Eye (tissue), 1 donor: ENCODE measurements around the gene XYLT1.
"Not testable (repeated sequence)": the region's sequence is repeated elsewhere in the genome, so short reads cannot be mapped to it uniquely, and the experiment has no call there.

Source experiments
- DNase-seq: peaks from one replicate; pipeline ENCODE4 v3.0.0-alpha.2; 2015

The XYLT1 gene

GRCh38 chr16:17354141-17354601 is 116.6 kb downstream of the XYLT1 start:
- peak; percentile 82 for DNase-seq

DNA sequence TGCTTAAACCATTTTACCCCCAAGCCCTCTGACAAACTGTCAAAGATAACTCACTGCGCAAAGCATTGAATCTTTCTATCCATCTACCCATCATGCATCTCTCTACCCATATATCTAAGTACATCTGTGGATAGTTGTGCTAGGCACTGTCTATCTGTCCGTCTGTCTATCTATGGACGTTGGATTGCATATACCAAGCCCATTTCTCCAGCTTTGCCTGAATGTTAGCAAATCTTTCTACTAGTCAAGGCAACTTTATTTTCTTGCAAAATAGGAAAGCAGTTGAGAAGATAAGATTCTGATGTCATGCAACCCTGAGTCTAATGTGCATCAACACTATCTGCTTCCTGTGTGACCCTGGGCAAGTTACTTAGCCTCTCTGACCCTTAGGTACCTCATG is 117.2 kb downstream of the XYLT1 start:
- DNase-seq: no peak

GRCh38 chr16:17351441-17352035 is 119.2 kb downstream of the XYLT1 start:
- no peak for DNase-seq

- no peak for DNase-seq
Observed at GRCh38 chr16:17350207-17350606, 120.6 kb downstream of the XYLT1 start.

- DNase-seq: no peak
Observed at GRCh38 chr16:17348826-17349225, 121.9 kb downstream of the XYLT1 start.

GRCh38 chr16:17348042-17348783 is 122.5 kb downstream of the XYLT1 start:
- no peak for DNase-seq

- DNase-seq: no peak
Observed at GRCh38 chr16:17347624-17348023, 123.1 kb downstream of the XYLT1 start.

DNA sequence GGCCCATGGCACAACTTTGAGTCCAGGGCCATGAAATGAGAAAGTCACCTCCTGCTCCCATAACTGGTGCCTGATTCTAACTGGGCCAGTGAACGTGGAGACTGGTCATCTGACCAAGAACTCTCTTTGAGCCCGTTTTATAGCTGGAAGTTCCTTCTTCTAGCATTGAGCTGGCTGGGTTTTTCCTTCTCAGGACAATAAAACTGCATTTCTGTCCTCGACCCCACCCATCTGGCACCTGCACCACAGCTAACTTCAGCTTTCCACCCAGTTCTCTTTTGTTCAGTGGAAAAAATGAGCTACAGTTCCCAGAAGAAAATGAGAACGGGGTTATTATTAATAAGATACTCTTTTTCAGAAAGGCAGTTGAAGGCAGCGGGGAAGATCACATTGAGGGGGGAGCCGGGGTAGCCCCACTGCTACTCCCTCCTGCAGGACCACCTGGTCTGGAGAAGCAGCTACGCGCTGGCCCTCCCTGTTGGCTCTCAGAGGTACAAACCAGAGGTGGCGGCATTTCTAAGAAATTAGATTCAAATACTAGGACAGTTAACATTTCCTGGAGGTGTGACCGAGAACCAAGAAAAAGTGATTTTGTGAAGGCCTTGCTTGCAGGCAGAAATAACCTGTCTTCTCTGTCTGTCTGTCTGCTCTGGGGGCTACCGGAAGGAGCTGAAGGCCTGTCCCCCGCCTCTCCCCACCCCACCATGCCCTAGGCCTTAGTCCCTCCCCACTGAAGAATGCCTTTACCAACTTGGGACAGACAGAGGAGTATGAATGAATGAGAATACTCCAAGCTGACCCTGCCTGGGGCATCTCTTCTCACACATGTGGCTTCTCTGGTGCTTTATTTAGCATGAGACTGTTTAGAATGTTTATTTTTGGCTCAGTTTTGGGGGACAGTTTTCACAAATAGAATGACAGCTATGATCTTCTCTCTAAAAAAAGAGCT is 123.9 kb downstream of the XYLT1 start:
- DNase-seq: no peak

GRCh38 chr16:17345043-17345442 is 125.7 kb downstream of the XYLT1 start:
- DNase-seq: no peak

DNA sequence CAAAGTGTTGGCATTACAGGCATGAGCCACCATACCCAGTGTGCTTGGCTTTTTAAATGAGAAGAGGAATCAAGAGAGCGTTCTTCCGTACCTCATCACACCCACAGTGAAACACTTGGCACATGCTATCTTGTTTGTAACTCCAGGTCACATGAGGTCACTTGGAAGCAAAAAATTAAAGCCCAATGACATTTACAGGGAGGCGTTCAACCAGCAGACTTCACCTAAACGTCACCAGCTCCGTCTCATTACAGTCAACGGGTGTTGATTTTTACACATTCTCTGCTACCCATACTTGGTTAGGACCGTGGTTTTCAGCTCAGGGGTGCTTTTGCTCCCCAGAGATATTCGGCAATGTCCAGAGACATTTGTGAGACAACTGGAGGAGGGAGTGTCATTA is 127.0 kb downstream of the XYLT1 start:
- no peak for DNase-seq

GRCh38 chr16:17343028-17343427 is 127.7 kb downstream of the XYLT1 start:
- no peak for DNase-seq

DNA sequence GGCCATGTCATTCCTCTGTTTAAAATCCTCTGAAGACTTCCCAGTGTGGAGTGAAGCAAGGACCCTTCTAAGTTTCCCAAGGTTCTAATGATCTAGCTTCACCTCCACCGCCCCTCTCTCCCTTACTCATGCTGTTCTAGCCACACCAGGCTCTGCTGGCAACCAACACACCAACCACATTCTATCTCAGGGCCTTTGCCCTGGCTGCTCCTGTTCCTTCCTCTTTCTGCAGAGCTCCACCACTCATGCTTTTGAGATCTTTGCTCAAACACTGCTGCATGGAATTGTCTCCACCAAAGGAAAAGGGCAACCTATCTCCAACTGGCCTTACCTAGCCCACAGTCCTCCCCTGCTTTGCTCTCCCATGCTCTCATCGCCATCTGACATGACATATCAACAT is 128.7 kb downstream of the XYLT1 start:
- no peak for DNase-seq

GRCh38 chr16:17340804-17341203 is 130.0 kb downstream of the XYLT1 start:
- DNase-seq: no peak

DNA sequence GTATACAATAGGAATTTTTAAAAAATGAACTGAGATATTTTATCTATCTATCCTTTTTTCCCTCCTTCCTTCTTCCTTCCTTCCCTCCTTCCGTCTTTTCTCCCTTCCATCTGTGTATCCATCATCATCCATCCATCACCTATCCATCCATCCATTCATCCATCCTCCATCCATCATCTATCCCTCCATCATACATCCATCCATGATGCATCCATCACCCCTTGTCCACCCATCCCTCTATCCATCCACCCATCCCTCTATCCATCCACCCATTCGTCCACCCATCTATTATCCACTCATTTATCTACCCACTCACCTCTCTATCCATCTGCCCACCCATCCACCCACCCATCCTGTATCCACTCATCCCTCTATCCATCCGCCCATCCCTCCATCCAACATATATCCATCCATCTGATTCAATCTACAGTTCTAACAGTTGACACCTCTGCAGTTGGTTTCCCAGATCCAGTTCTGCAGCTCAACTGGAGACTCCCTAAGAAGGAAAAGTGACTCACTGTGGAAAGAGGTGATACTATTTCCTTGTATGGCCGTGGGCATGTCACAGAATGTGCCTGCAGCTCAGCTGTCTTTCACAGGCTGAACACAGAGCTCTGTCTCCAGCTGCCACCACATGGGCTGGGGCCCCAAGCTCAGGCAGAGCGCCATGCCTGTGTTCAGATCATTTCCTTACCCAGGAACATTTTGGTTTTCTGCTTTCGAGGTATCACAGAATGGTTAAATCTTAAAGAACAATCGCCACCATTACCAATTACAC is 130.8 kb downstream of the XYLT1 start:
- DNase-seq: no peak

DNA sequence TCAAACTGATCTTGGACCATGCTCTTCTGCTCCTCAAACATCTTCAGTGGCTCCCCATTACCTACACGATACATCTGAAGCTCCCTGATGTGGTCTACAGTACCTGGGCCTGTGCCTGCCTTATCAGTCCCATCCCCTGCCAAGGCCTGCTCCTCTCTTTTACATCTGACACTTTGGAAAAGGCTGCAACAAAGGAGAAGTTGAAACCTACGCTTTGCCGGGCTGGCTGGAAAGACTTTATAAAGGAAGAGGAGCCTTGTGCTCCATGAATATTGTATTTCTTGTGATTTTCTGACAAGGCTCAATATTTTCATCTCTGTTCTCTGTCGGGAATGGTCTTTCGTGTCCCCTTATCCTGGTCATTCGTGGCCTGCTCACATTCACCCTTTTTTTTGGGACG is 132.5 kb downstream of the XYLT1 start:
- DNase-seq: no peak

DNA sequence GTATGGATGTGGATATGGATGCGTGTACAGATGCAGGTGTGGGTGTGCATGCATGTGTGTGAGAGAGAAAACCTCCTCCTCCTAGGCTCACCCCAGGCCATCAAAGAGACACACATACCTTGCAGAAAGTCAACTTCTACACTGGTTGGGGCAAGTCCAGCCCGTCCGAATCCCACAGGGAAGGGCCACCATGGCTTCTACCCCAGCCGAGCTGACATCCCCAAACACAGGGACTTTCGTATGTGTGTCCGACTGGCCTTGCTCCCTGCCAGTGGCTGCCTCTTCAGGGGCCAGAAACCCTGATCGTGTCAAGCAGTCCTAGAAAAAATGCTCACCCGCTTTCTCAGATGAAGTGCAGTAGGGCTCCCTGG is 134.2 kb downstream of the XYLT1 start:
- no peak for DNase-seq

DNA sequence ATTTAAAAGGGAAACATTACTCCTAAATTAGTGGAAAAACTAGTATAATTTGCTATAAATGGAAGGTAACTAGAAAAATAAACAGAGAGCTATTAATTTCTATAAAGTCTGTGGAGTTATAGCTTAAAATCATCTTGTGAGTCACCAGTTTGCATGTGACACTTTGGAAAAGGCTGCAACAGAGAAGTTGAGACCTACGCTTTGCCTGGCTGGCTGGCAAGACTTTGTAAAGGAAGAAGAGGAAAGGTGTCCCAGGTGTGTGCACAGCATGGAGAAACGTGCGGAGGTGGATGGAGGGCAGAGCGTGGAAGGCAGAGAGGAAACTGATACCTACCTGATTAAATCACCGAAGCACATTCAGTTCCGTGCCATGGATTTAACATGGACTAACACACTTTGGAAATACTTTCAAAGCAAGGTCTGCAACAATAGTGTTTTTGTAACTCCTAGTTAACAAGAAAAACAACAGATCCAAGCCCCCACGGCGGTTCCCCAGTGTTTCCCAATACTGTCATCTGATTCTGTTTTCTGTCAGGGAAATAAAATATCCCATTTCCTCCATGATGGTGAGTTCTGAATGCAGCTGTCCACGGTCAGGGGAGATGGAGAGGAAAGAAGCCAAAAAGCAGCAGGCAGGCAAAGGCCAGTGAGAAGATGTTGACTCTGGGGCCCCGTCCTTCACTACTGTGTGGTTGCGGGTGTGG is 134.8 kb downstream of the XYLT1 start:
- DNase-seq: no peak

GRCh38 chr16:17335406-17335805 is 135.4 kb downstream of the XYLT1 start:
- not testable (repeated sequence) for DNase-seq

GRCh38 chr16:17334096-17334495 is 136.7 kb downstream of the XYLT1 start:
- DNase-seq: no peak

GRCh38 chr16:17333229-17333628 is 137.5 kb downstream of the XYLT1 start:
- DNase-seq: no peak

DNA sequence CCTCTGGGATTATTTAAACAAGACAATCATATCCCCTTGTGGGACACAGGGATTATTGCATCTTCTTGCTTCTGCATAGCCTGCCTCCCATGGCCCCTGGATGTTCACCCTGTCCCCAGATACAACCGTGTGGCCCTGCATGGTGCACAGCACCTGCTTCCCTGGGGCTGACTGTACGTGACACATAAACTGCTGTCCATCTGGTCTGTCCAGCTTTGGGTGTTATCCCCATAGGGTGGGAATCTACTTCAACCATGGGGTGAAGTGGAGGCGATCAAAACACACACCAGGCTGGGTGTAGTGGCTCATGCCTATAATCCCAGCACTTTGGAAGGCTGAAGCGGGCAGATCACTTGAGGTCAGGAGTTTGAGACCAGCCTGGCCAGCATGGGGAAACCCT is 138.8 kb downstream of the XYLT1 start:
- no peak for DNase-seq

DNA sequence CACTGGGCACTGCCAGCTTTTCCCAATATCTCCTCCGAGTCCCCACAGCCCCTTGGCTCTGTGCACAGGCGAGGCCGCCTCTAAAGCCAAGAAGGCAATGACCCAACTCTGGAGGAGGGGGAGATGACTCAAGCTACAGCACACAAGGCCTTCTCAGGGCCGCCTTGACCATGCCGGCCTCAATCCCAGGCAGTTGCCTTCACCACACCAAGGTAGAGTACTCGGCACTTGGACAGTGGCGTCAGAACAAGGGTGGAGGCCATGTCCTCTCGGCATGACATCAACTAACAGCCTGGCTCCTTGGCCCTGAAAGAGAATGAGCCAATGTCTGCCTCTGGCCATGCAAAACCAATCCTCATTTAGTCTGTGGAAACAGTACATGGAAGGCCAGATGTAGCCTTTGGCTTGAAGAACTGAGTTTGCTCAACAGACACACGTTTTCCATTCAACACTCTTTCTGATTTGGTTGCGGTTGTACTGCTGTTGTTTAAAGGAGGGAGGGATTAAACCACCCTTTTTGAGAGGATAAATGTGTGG is 139.6 kb downstream of the XYLT1 start:
- DNase-seq: no peak
